Natural killer cell (primary cell): Measurements from ENCODE around the gene GPAM. TPM values are rescaled to one million over a fixed set of nuclear protein-coding genes. Genes with fewer than 3 reads are reported as not detected.

ENCODE experiments used
- ATAC-seq, 3 donors: fragments of 150-1000 bp in 2 of 3; fragments of 200-7000 bp in 1 of 3; cut with Tn5 transposase; 1 replicate in 1 of 3; 2 replicates in 2 of 3; pipeline ENCODE4 v1.10.0; 2021; ENCODE audit warnings: mild to moderate bottlenecking in 2 of 3, moderate library complexity in 2 of 3
- DNase-seq, 2 donors: peaks; one replicate each; pipeline versions ENCODE4 v3.0.0 to v3.0.0-alpha.2; 2013 to 2021; ENCODE audit warnings: mixed read lengths in 1 of 2
- H3K27ac ChIP-seq: one replicate; pipeline ENCODE4 v1.5.1; 2013; ENCODE audit warnings: mild to moderate bottlenecking, low read length
- H3K27me3 ChIP-seq: one replicate; pipeline ENCODE4 v1.6.1; 2013; ENCODE audit warnings: low read length; ENCODE audit not compliant: control insufficient read depth, insufficient read depth
- H3K36me3 ChIP-seq: one replicate; pipeline ENCODE4 v1.6.1; 2013; ENCODE audit warnings: low read length; ENCODE audit not compliant: control insufficient read depth, insufficient read depth
- H3K4me1 ChIP-seq: one replicate; pipeline ENCODE4 v1.6.1; 2013; ENCODE audit warnings: low read length; ENCODE audit not compliant: control insufficient read depth, insufficient read depth
- H3K4me3 ChIP-seq: one replicate; pipeline ENCODE4 v1.5.1; 2013; ENCODE audit warnings: low read length
- H3K9me3 ChIP-seq: one replicate; pipeline ENCODE4 v1.6.1; 2013; ENCODE audit warnings: low read length; ENCODE audit not compliant: control insufficient read depth, insufficient read depth
- H3K27ac Mint-ChIP-seq, 2 donors: one replicate each; pipeline ENCODE4 v1.8.0; 2022; ENCODE audit warnings: mild to moderate bottlenecking in 2 of 2, mixed read lengths in 2 of 2, moderate library complexity in 1 of 2
- H3K27me3 Mint-ChIP-seq, 2 donors: one replicate each; pipeline ENCODE4 v1.8.0; 2022; ENCODE audit warnings: low read depth in 2 of 2, mixed read lengths in 2 of 2
- H3K36me3 Mint-ChIP-seq: one replicate; pipeline ENCODE4 v1.8.0; 2022; ENCODE audit warnings: mixed read lengths
- H3K4me1 Mint-ChIP-seq, 2 donors: one replicate each; pipeline ENCODE4 v1.8.0; 2022; ENCODE audit warnings: mixed read lengths in 2 of 2
- H3K4me3 Mint-ChIP-seq: one replicate; pipeline ENCODE4 v1.8.0; 2022; ENCODE audit warnings: mild to moderate bottlenecking, moderate library complexity, mixed read lengths
- H3K9me3 Mint-ChIP-seq, 2 donors: one replicate each; pipeline ENCODE4 v1.8.0; 2022; ENCODE audit warnings: mixed read lengths in 2 of 2
- CTCF ChIP-seq: fragments of 200-600 bp; IDR thresholded peaks from one replicate; pipeline ENCODE4 v1.8.0; 2022; ENCODE audit warnings: antibody characterized with exemption
- WGBS: methylation state at CpG from one replicate; pipeline ENCODE4 v1.1.7; 2013; ENCODE audit warnings: missing lambda C conversion rate; ENCODE audit not compliant: insufficient coverage; 5-methylcytosine and 5-hydroxymethylcytosine counted together
- intact Hi-C: fragments of 100-400 bp; cut with micrococcal nuclease; formaldehyde crosslinking; loops from one replicate; pipeline ENCODE4 v1.14.2; 2022
- total RNA-seq, 4 donors: library from RNA; stranded (reverse); fragments of 120-200 nt in 1 of 4; gene quantifications; one replicate each; pipeline versions ENCODE4 v1.2.3 to v1.2.4, GENCODE V29; 2013 to 2022

Gene GPAM
- total RNA-seq, 3 donors from 2014 or later (not counting 1 experiment from before 2014, with no cell fraction given) = 4.7 to 11.7 (median 6.1) TPM

DNA sequence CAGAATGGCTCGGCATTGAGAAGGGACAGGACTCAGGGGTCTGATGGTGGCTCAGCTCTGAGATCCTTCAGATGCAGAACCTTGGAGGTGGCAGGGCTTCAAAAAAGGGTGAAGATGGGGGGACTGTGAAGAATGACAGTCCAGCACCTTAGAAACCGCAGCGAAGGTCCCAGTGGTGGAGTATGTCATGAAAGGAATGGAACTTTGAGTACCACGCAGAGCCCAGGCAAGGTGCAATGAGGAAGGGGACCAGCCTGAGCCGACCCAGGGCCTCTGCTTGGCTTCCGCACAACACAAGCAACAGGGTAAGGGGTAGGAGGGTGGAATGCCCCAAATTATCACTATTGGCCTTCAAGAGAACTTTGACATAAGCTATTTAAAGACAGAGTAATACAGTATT is 8.2 kb upstream of the GPAM start:
- no peak overlapping the region for H3K27ac ChIP-seq
- intact Hi-C loops = no loop called here
- ATAC-seq (no peak), DNase-seq (no peak)
- no peaks in the 10 kb centered on the region for H3K4me1 Mint-ChIP-seq
- H3K9me3 ChIP-seq = no peaks in the 10 kb centered on the region
- no peaks in the 10 kb centered on the region for H3K9me3 Mint-ChIP-seq
- 88% methylated on average over 5 of the region's 6 CpGs for WGBS
- peaks cover 30 to 42% of the 10 kb centered on the region in 2 donors for H3K27me3 Mint-ChIP-seq
- no peak for TF ChIP-seq CTCF
- no peaks in the 10 kb centered on the region for H3K4me1 ChIP-seq
- H3K4me3 Mint-ChIP-seq = no peak overlapping the region
- H3K36me3 Mint-ChIP-seq = no peaks in the 10 kb centered on the region
- no peaks in the 10 kb centered on the region for H3K36me3 ChIP-seq
- no peak overlapping the region for H3K4me3 ChIP-seq
- H3K27ac Mint-ChIP-seq = no peak overlapping the region
- peaks cover 3% of the 10 kb centered on the region for H3K27me3 ChIP-seq

- Mint-ChIP-seq H3K27ac (no peak overlapping the region), H3K27me3 (peaks cover 33 to 45% of the 10 kb centered on the region in 2 donors)
These were observed 7.6 kb upstream of the GPAM start for GRCh38 chr10:112191041-112191590.

GRCh38 chr10:112189465-112189864 is 5.9 kb upstream of the GPAM start:
- no peaks in the 10 kb centered on the region for H3K9me3 Mint-ChIP-seq
- TF ChIP-seq CTCF = no peak

More at GRCh38 chr10:112191041-112191590, 7.6 kb upstream of the GPAM start:
- peaks cover 3% of the 10 kb centered on the region for H3K27me3 ChIP-seq
- ATAC-seq (no peak), DNase-seq (no peak)
- H3K4me3 ChIP-seq = no peak overlapping the region
- intact Hi-C loops = no loop called here
- no peak for TF ChIP-seq CTCF
- H3K9me3 Mint-ChIP-seq = no peaks in the 10 kb centered on the region
- no peaks in the 10 kb centered on the region for H3K4me1 ChIP-seq
- no peak overlapping the region for H3K27ac ChIP-seq
- 74% methylated on average over 4 of the region's 4 CpGs for WGBS
- H3K36me3 Mint-ChIP-seq = no peaks in the 10 kb centered on the region
- H3K4me3 Mint-ChIP-seq = no peak overlapping the region
- no peaks in the 10 kb centered on the region for H3K4me1 Mint-ChIP-seq
- no peaks in the 10 kb centered on the region for H3K36me3 ChIP-seq
- no peaks in the 10 kb centered on the region for H3K9me3 ChIP-seq

GRCh38 chr10:112187527-112187926 is 4.0 kb upstream of the GPAM start:
- ATAC-seq (no peak), DNase-seq (no peak)
- H3K4me1 ChIP-seq = peaks cover 12% of the 10 kb centered on the region
- no peak overlapping the region for H3K4me3 ChIP-seq
- H3K36me3 ChIP-seq = no peaks in the 10 kb centered on the region
- no CpG with 5 or more reads among the region's 2 CpGs for WGBS
- peaks cover 3% of the 10 kb centered on the region for H3K27me3 ChIP-seq
- no peaks in the 10 kb centered on the region for H3K9me3 ChIP-seq
- H3K36me3 Mint-ChIP-seq = no peaks in the 10 kb centered on the region
- no peak overlapping the region for H3K27ac Mint-ChIP-seq
- no peak overlapping the region for H3K4me3 Mint-ChIP-seq
- no peak for TF ChIP-seq CTCF
- H3K9me3 Mint-ChIP-seq = no peaks in the 10 kb centered on the region
- intact Hi-C loops = loop anchor here (10.0 kb wide), 1 partner anchor 247 kb away; no protein-coding TSS in a partner anchor
- peaks cover 26 to 27% of the 10 kb centered on the region in 2 donors for H3K4me1 Mint-ChIP-seq
- H3K27me3 Mint-ChIP-seq = peaks cover 20 to 24% of the 10 kb centered on the region in 2 donors
- no peak overlapping the region for H3K27ac ChIP-seq

More at GRCh38 chr10:112189465-112189864, 5.9 kb upstream of the GPAM start:
- H3K4me1 Mint-ChIP-seq = peaks cover 7 to 8% of the 10 kb centered on the region in 2 donors
- no peak for ATAC-seq
- Histone ChIP-seq H3K4me1 (no peaks in the 10 kb centered on the region), H3K27ac (no peak overlapping the region), H3K27me3 (peaks cover 3% of the 10 kb centered on the region), H3K36me3 (no peaks in the 10 kb centered on the region), H3K9me3 (no peaks in the 10 kb centered on the region), H3K4me3 (no peak overlapping the region)
- H3K27ac Mint-ChIP-seq = no peak overlapping the region
- H3K27me3 Mint-ChIP-seq = peaks cover 27 to 34% of the 10 kb centered on the region in 2 donors
- intact Hi-C loops = loop anchor here (10.0 kb wide), 1 partner anchor 245 kb away; no protein-coding TSS in a partner anchor
- no peak for DNase-seq
- no peaks in the 10 kb centered on the region for H3K36me3 Mint-ChIP-seq
- no peak overlapping the region for H3K4me3 Mint-ChIP-seq
- WGBS = 85% methylated on average over 5 of the region's 5 CpGs
